ENCODE results near the gene TUT4. TPM values are rescaled to one million over a fixed set of nuclear protein-coding genes. Genes with fewer than 3 reads are reported as not detected.
A peak's percentile ranks its signal among the peaks of the same experiment; 100 is the strongest.

Gene TUT4
- total RNA-seq, 1 experiment from 2014 or later, result 37.4 TPM

- no peaks in the 10 kb centered on the region for H3K9me3 ChIP-seq (ENCODE audit: low read length)
- H3K9ac ChIP-seq (ENCODE audit: low read length), result peak overlapping the region; percentile 95
- no peak overlapping the region for H3K27ac ChIP-seq (ENCODE audit: low read length)
- H3F3A ChIP-seq (ENCODE audit: low read length, unreplicated experiment), result no peaks in the 10 kb centered on the region
- peak overlapping the region; percentile 85 for H3K4me3 ChIP-seq (ENCODE audit: low read length)
- H3K4me1 ChIP-seq (ENCODE audit: insufficient read depth, low read length), result peaks cover 35% of the 10 kb centered on the region
- intact Hi-C loops (cut with micrococcal nuclease), result loop anchor here (10.0 kb wide), 1 partner anchor 278 kb away; no protein-coding TSS in a partner anchor
- H2AFZ ChIP-seq (ENCODE audit: low read length), result 0 out of 2 replicates have a peak overlapping the region, but pooled peaks have one; percentile 87
- no peaks in the 10 kb centered on the region for H4K20me1 ChIP-seq (ENCODE audit: low read length)
- peak overlapping the region; percentile 88 for H3K4me2 ChIP-seq (ENCODE audit: low read length)
- H3K27me3 ChIP-seq (ENCODE audit: low read length), result no peaks in the 10 kb centered on the region
- no peaks in the 10 kb centered on the region for H3K9me2 ChIP-seq (replicated peaks; ENCODE audit: low read length)
- no peak for ATAC-seq
- H3K79me2 ChIP-seq (ENCODE audit: low read length), result peaks cover 66% of the 10 kb centered on the region
- peaks cover 31% of the 10 kb centered on the region for H3K36me3 ChIP-seq (ENCODE audit: low read depth, low read length)
- DNase-seq, result no peak
- ChIA-PET POLR2A (ENCODE audit: unreplicated experiment) (no interaction called here), CTCF (no interaction called here)
- TF ChIP-seq EZH2phosphoT487 (IDR thresholded peaks at IDR 0.05; ENCODE audit: borderline replicate concordance, low read length) (no peak), EZH2 (IDR thresholded peaks at IDR 0.05; ENCODE audit: low read length, unreplicated experiment) (no peak)
- TF ChIP-seq, protein P1, sequence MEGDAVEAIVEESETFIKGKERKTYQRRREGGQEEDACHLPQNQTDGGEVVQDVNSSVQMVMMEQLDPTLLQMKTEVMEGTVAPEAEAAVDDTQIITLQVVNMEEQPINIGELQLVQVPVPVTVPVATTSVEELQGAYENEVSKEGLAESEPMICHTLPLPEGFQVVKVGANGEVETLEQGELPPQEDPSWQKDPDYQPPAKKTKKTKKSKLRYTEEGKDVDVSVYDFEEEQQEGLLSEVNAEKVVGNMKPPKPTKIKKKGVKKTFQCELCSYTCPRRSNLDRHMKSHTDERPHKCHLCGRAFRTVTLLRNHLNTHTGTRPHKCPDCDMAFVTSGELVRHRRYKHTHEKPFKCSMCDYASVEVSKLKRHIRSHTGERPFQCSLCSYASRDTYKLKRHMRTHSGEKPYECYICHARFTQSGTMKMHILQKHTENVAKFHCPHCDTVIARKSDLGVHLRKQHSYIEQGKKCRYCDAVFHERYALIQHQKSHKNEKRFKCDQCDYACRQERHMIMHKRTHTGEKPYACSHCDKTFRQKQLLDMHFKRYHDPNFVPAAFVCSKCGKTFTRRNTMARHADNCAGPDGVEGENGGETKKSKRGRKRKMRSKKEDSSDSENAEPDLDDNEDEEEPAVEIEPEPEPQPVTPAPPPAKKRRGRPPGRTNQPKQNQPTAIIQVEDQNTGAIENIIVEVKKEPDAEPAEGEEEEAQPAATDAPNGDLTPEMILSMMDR (conservative IDR thresholded peaks at IDR 0.05; ENCODE audit: low read depth, low read length), result no peak
- BruUV-seq (replicated peaks), result no TSS peak
These were observed 150.0 kb downstream of the TUT4 start for GRCh38 chr1:52402860-52403240.

DNA sequence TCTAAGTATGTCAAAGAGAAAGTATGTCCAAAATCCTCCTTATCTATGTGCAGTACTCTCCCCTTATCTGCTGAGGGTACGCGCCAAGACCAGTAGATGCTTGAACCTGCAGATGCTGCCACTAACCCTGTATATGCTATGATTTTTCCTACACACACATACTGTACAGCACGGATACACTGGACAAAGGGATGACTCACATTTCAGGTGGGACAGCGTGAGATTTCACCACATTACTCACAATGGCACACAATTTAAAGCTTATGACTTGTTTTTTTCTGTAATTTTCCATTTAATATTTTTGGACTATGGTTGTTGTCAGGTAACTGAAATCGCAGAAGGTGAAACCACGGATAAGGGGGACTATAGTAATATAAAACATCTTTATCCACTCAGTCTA, 152.8 kb downstream of the TUT4 start:
- Histone ChIP-seq H3K79me2 (ENCODE audit: low read length) (peaks cover 43% of the 10 kb centered on the region), H3K4me2 (ENCODE audit: low read length) (no peak overlapping the region), H4K20me1 (ENCODE audit: low read length) (0 out of 2 replicates have a peak, but pooled peaks cover 5% of the 10 kb centered on the region), H3K9ac (ENCODE audit: low read length) (no peak overlapping the region), H3K9me3 (ENCODE audit: low read length) (no peaks in the 10 kb centered on the region), H3K4me1 (ENCODE audit: insufficient read depth, low read length) (peaks cover 26% of the 10 kb centered on the region), H2AFZ (ENCODE audit: low read length) (no peak overlapping the region), H3K4me3 (ENCODE audit: low read length) (no peak overlapping the region), H3F3A (ENCODE audit: low read length, unreplicated experiment) (no peaks in the 10 kb centered on the region), H3K36me3 (ENCODE audit: low read depth, low read length) (peaks cover 43% of the 10 kb centered on the region), H3K27me3 (ENCODE audit: low read length) (no peaks in the 10 kb centered on the region), H3K27ac (ENCODE audit: low read length) (peak overlapping the region; percentile 42), H3K9me2 (replicated peaks; ENCODE audit: low read length) (no peaks in the 10 kb centered on the region)
- CTCF ChIA-PET, result interaction anchor here (0.6 kb wide), 1 partner anchor 411 kb away, joined by 4 read pairs; no protein-coding TSS in a partner anchor
- intact Hi-C loops (cut with micrococcal nuclease), result loop anchor here (10.0 kb wide), 1 partner anchor 275 kb away; no protein-coding TSS in a partner anchor
- TF ChIP-seq, protein P1 (conservative IDR thresholded peaks at IDR 0.05; ENCODE audit: low read depth, low read length), result no peak
- TF ChIP-seq EZH2phosphoT487 (IDR thresholded peaks at IDR 0.05; ENCODE audit: borderline replicate concordance, low read length) (no peak), EZH2 (IDR thresholded peaks at IDR 0.05; ENCODE audit: low read length, unreplicated experiment) (no peak)
- no TSS peak for BruUV-seq (replicated peaks)
- POLR2A ChIA-PET (ENCODE audit: unreplicated experiment), result no interaction called here
- DNase-seq (peak; percentile 47), ATAC-seq (peak; percentile 32)

DNA sequence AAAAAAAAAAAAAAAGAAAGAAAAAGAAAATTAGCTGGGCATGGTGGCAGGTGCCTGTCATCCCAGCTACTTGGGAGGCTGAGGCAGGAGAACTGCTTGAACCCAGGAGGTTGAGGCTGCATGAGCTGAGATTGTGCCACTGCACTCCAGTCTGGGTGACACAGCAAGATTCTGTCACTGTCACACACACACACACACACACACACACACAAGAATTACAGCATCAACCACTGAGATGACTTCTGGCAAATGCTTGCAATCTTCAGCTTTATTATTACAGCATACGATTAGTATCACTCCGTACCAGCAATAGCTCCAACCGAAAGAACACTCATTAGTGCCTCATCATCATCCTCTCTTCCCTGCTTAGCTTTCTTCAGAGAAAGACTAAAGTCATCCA, 153.3 kb downstream of the TUT4 start:
- peaks cover 26% of the 10 kb centered on the region for H3K4me1 ChIP-seq (ENCODE audit: insufficient read depth, low read length)
- H3K27ac ChIP-seq (ENCODE audit: low read length), result no peak overlapping the region
- no TSS peak for BruUV-seq (replicated peaks)
- intact Hi-C loops (cut with micrococcal nuclease), result loop anchor here (10.0 kb wide), 1 partner anchor 275 kb away; no protein-coding TSS in a partner anchor
- DNase-seq (no peak), ATAC-seq (no peak)
- H3F3A ChIP-seq (ENCODE audit: low read length, unreplicated experiment), result no peaks in the 10 kb centered on the region
- no peak overlapping the region for H2AFZ ChIP-seq (ENCODE audit: low read length)
- ChIA-PET POLR2A (ENCODE audit: unreplicated experiment) (no interaction called here), CTCF (no interaction called here)
- H3K27me3 ChIP-seq (ENCODE audit: low read length), result no peaks in the 10 kb centered on the region
- peaks cover 38% of the 10 kb centered on the region for H3K79me2 ChIP-seq (ENCODE audit: low read length)
- H3K4me2 ChIP-seq (ENCODE audit: low read length), result no peak overlapping the region
- H4K20me1 ChIP-seq (ENCODE audit: low read length), result 0 out of 2 replicates have a peak, but pooled peaks cover 5% of the 10 kb centered on the region
- H3K9ac ChIP-seq (ENCODE audit: low read length), result no peak overlapping the region
- H3K36me3 ChIP-seq (ENCODE audit: low read depth, low read length), result peaks cover 46% of the 10 kb centered on the region
- no peaks in the 10 kb centered on the region for H3K9me2 ChIP-seq (replicated peaks; ENCODE audit: low read length)
- H3K9me3 ChIP-seq (ENCODE audit: low read length), result no peaks in the 10 kb centered on the region
- H3K4me3 ChIP-seq (ENCODE audit: low read length), result no peak overlapping the region
- TF ChIP-seq EZH2phosphoT487 (IDR thresholded peaks at IDR 0.05; ENCODE audit: borderline replicate concordance, low read length), result no peak
- TF ChIP-seq, protein P1 (conservative IDR thresholded peaks at IDR 0.05; ENCODE audit: low read depth, low read length), result no peak
- no peak for TF ChIP-seq EZH2 (IDR thresholded peaks at IDR 0.05; ENCODE audit: low read length, unreplicated experiment)
